ENCODE measurements around the gene MAD1L1.

Gene MAD1L1

GRCh38 chr7:2131341-2131740 lies 101.4 kb downstream of the MAD1L1 start:
- no peak for DNase-seq

DNA sequence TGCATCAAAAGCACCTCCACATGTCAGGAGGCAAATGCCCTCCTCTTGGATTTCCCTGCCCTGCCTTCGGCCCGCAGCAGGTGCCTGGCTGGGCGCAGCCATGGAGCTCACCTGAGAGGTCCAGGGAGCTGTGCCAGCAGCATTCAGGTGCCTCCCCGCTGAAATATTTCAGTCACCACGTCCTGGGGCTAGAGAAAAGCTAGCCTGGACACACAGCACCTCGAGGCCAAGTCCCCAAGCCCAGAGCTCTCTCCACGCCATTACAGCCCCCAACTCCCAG lies 102.7 kb downstream of the MAD1L1 start:
- DNase-seq = no peak

DNA sequence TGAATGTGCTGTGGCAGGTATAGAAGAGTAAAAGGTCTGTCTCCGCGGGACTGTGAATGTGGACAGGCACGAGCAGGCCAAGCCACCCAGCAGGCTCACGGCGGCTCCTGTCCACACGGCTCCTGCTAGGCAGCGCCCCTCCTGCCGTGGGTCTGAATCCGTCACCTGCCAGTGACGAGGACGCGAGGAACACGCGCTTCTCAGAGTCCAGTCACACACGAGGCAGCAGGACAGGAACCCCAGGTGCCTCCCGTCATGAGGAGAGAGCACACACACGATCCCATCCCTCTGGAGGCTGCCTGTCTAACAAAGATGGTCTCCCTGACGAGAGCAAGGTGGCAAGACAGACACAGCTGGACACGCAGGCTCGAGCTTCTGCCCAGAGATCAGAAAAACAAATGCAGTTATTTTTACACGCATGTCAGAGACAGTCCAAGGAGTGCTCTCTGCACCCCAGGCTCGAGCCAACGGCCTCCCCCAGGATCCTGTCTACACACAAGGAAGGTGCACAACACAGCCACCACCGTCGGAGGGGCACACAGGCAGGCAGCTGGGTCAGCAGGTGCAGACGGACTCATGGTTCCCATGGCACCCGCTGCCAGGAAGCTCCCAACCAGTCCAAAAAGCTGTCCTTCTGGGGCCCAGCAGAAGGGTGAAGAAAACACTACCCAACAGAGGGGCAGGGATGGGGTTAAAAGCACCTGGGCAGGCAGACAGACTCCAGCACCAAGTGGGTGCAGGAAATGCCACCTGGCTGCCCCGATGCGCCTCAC lies 103.2 kb downstream of the MAD1L1 start:
- DNase-seq = no peak

GRCh38 chr7:2128601-2129322 lies 104.0 kb downstream of the MAD1L1 start:
- no peak for DNase-seq

GRCh38 chr7:2126621-2127020 lies 106.1 kb downstream of the MAD1L1 start:
- no peak for DNase-seq

GRCh38 chr7:2125931-2126330 lies 106.8 kb downstream of the MAD1L1 start:
- DNase-seq = no peak

GRCh38 chr7:2124604-2125345 lies 108.0 kb downstream of the MAD1L1 start:
- DNase-seq = no peak

- DNase-seq = no peak
These were observed 108.8 kb downstream of the MAD1L1 start for GRCh38 chr7:2123916-2124315.

DNA sequence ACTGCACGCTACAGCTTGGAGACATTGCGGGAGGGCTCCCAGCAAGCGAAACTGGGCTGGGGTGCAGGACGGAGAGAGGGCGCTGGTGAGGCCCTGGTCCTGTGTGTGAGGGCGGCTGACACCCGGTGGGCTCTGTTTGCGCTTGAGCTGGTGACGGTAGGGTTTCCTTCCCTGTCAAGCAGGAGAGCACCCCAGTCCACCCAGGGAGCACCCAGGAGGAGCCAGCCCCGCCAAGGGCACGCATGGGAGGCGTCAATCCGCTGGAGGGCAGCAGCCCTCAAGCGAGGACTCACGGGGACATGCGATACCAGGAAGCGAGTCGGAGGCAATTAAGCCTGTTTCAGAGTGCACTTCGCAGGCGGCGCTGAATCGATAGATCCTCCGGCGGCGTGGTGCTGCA lies 109.4 kb downstream of the MAD1L1 start:
- DNase-seq = no peak

- no peak for DNase-seq
These were observed 110.1 kb downstream of the MAD1L1 start for GRCh38 chr7:2122651-2123050.

DNA sequence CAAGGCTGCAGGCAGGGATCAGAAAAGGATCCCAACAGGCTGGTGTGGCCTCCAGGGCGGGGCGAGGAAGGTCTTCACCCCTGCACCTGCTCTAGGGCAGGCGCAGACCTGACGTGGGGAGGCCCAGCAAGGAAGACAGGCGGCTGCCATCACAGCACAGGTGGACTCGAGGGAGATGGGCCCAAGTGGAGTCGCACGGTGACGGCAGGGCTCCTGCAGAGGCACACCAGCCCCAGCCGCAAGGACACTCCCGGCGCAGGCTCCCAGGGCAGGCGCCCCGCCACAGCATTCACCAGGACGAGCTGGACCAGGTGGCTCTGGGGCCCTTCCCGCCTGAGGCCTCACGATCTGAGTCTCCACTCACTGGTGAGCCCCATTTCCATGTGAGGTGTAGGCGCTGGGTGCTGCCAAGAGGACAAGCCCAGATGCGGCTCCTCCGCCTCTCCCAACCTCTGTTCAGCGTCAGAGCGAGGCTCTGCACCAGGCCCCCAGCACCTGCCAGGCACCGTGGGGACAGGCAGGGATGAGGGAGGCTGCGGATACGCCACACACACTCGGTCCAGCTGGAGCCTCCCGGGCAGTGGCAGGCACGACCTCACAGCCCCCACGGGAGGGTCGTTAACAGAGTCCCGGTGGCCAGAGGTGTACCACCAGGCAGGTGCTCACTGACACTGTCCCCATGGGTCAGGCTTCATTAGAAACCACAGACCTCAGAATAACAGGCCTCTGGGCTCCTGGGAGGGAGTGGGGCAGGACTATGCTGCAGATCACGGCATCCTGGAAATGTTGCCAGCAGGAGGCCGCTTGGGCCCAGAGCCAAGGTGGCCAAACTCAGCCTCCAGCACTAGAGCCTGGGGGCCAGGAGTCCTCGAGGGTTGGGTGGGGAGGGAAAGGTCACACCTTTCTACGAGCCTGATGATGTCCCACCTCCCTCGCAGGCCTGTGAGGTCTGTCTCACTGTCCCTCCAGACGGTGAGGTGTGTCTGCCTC lies 111.6 kb downstream of the MAD1L1 start:
- no peak for DNase-seq

DNA sequence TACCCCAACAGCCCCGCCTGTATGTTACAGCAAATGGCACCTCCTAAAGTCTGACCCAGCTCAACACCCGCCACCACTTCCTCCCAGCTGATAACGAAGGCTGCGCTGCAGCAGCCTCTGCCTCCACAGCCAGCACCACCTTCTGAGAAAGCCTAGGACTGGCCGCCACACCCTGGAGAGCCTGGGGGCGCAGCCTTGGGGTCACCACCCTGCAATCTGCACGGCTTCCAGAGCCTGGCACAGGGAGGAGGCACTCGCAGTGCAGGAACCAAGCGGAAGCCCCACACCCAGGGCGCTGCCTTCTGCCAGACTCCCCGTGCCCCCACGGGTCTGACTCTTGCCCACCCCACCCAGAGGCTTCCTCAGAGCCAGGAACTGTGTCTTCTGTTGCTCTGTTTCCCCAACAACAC lies 112.5 kb downstream of the MAD1L1 start:
- DNase-seq = no peak

DNA sequence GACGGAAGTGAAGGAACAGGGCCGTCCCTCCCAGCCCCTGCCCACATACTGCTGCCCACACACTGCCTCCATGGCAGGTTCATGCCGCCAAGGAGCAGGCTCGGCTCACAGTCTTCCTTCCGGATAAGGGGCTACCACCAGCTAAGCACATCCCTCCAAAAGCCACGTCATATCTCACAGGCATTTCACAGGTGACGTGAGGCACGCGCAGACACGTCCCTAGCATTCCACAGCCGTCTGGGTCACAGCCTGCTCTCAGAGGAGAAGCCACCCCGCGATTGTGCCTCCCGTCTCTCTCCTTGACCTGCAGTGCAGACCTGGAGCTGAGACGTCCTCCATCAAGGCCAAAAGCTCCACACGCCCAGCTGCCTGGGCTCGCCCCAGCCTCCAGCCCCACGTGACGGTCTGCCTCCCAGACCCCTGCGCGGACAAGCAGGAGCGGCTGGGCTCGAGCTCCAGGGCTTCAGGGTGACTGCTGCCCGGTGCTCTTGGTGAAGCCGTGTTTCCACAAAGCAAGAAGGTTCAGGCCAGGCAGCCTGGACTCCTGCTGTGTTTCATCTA lies 114.0 kb downstream of the MAD1L1 start:
- no peak for DNase-seq

GRCh38 chr7:2118056-2118455 lies 114.7 kb downstream of the MAD1L1 start:
- no peak for DNase-seq

DNA sequence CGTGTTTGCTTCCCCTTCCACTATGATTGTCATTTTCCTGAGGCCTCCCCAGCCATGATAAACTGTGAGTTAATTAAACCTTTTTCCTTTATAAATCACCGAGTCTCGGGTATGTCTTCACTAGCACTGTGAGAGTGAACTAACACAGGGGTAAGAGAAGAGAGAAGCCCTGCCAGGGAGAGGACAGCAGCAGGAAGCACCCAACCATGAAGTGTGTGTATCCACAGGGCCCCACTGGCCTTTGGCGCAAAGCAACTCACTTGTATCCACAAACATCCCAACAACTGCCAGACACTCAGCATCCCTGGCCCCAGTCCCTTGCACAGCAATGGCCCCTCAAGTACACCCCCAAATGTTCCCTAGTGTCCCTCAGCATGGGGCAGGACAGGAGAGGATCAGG lies 115.1 kb downstream of the MAD1L1 start:
- DNase-seq = no peak

GRCh38 chr7:2116989-2117591 lies 115.7 kb downstream of the MAD1L1 start:
- no peak for DNase-seq

- no peak for DNase-seq
These were observed 116.3 kb downstream of the MAD1L1 start for GRCh38 chr7:2116448-2116810.

- no peak for DNase-seq
These were observed 116.8 kb downstream of the MAD1L1 start for GRCh38 chr7:2115760-2116447.

DNA sequence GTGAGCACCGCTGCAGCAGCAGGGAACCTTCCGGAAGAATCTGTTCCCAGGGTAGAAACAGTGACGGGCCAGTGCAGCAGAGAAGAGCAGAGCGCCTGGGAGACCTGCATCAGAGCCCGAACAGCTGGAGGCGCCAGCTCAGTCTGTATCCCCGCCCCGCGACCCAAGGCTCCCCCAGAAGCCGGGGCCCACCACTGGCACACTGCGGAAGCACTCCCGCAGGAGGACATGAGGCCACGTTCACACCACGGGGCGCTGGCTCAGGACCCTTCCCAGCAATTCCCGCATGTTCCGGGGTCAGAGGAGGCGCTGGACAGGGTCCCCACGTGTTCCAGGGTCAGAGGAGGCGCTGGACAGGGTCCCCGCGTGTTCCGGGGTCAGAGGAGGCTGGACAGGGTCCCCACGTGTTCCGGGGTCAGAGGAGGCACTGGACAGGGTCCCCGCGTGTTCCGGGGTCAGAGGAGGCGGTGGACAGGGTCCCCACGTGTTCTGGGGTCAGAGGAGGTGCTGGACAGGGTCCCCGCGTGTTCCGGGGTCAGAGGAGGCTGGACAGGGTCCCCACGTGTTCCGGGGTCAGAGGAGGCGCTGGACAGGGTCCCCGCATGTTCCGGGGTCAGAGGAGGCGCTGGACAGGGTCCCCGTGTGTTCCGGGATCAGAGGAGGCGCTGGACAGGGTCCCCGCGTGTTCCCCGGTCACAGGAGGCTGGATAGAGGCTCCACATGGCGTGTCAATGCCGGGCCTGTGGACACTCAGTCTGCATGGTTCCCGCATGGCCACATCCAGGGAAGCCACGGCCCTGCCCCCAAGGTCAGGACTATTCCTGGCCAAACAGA lies 117.6 kb downstream of the MAD1L1 start:
- DNase-seq = no peak

DNA sequence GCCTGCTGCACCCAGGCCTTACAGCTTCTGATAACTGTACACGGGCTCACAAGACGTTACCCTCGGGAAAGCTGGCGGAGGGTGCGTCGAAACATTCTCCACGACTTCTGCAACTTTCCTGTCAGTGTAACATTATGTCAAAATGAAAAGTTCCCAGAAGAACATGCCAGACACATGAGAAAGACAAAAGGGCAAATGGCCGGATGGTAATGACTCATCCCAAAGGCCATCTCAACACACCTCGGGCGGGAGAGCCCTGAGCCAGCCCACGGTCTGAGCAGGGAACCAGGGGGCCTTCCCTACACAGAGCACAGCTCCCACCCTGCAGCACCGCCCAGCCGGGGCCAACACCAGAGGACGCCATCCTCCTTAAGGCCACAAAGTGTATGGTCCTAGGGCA lies 118.7 kb downstream of the MAD1L1 start:
- DNase-seq = peak; percentile 67
